Stimulated activated CD8-positive, alpha-beta memory T cell treated with anti-CD3 and anti-CD28 coated beads, Interleukin-4, amount 100 ng/mL, for 4 hours (primary cell): Measurements from ENCODE around the gene ADRB2.

Experiments used
- DNase-seq, 2 donors: peaks; one replicate each; pipeline ENCODE4 v3.0.0-alpha.2; 2020; ENCODE audit warnings: low read depth in 2 of 2, low spot score in 1 of 2

Gene ADRB2

GRCh38 chr5:148805326-148806290 is 20.8 kb upstream of the ADRB2 start:
- DNase-seq: no peak

- DNase-seq: no peak
Measured at GRCh38 chr5:148806520-148806931, 19.9 kb upstream of the ADRB2 start.

DNA sequence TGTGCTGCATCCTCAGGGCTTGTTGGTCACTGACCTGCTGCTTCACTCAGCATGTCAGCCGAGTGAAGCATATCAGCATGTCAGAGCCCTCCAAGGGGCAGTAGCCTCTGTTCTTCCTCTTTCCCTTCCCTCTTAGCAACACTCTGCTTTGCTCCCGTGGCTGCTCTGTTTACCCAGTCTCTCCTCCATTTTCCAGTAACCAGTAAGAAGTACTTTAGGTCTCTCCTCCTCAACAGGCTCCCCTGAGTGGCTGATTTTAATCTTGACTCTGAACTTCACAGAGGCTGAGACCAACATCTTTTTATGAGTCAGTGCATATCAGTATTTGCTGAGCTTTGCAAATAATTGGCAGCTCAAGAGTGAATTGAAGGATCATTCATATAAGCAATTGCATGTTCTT is 18.6 kb upstream of the ADRB2 start:
- DNase-seq: no peak

DNA sequence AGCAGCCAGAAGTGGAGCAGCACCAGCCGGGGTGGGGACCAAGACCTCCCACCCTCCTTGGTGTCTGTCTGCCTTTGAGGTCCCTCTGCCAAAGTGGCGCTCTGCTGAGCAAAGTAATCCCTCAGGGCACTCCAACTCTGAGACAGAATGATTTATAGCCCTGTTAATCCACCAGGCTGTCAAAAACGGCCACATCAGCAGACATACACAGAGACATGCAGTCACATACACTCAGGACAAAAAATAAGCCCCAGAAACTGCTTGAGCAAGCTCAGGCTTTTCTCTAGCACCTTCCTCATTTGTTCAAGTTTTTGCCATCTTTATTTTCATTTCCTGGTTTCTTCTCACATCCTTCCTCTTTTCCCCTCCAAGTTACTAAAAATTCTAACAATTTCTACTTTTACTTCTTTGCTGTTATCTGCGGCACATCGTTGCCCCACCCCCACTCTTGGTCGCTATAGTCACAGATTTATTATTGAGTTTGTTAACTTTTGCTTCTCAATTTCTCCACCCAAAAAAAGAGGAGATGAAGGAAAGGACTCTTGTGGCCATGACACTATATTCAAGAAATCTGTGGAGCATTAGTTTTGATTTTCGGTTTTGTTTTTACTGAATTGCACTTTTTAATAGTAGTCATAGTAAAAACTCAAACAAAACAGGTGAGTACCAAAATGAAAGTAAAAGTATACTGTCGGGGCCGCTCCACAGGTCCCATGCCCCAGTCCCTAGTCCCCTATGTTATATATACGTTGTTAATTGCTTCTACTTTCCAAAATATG is 17.4 kb upstream of the ADRB2 start:
- DNase-seq: no peak

- no peak for DNase-seq
Measured at GRCh38 chr5:148809781-148810524, 16.5 kb upstream of the ADRB2 start.

- no peak for DNase-seq
Measured at GRCh38 chr5:148810823-148811222, 15.6 kb upstream of the ADRB2 start.

DNA sequence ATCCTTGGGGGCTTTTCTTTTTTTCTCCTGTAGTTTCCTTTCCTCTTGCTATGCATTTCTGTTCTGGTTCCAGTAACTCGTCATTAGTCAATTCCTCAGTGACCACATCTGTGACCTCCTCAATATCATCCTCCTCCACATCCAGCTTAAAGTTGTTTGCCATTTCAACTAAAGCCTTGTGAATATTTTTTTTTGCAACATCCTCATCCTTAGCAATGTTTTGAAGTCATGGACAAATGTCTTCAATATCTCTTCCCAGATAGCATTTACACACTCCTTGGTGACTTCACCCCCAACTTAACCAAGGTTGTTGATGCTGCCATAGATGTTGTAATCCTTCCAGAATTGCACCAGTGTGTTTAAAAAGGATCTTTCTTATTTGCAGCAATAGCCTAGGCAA is 14.7 kb upstream of the ADRB2 start:
- DNase-seq: no peak

DNA sequence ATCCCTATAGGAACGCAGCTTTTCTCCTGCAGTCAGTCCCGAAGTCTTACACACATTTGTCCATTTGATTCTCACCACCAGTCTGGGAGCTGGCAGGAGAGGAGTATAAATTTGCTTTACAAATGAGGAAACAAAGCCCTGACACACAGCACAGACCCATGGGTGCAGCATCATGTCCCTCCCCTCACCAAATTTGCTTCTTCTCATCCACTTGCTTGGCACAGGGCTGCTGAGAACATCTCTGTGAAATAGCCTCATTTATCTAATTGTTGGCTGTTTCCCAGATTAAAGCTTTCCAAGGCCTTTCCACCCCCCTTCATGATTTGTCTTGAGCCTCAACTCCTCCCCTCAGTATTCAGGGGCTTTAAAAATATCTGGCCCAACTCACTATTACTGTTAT is 11.3 kb upstream of the ADRB2 start:
- DNase-seq: no peak

DNA sequence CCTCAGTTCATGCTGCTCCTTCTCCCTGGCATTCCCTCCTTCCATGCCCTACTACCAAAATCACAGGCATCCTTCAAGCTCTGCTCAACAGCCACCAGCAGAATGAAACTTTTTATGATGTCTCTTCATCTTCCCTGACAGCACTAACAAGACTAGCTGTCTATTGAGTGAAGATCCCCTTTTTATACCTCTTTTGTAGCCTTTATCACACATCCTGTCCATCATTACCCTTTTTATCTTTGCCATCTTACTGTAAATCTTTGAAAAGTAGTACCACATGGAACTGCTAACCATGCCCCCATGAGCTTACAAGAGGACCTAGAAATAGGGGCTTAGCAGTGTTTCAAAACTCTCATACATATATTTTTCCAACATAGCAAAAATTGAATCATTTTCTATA is 10.8 kb upstream of the ADRB2 start:
- no peak for DNase-seq

DNA sequence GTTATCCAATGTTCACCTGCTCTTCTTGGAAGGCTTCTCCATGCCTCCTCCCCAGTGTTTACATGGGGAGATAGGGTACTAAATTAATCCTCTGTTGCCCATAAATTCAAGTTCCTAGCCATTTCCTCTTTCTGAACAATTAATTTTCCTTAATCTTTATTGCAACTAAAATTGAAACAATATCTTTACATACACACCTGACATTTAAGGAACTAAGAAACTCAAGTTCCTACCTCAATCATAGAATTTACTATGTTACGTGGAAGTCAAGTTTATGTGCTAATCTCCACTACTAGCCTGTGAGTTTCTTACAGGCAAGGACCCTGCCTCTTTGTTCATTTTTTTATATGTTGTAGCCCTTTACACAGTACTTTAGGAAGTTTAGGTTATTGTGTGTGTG is 10.1 kb upstream of the ADRB2 start:
- DNase-seq: no peak

GRCh38 chr5:148816782-148817181 is 9.6 kb upstream of the ADRB2 start:
- no peak for DNase-seq

DNA sequence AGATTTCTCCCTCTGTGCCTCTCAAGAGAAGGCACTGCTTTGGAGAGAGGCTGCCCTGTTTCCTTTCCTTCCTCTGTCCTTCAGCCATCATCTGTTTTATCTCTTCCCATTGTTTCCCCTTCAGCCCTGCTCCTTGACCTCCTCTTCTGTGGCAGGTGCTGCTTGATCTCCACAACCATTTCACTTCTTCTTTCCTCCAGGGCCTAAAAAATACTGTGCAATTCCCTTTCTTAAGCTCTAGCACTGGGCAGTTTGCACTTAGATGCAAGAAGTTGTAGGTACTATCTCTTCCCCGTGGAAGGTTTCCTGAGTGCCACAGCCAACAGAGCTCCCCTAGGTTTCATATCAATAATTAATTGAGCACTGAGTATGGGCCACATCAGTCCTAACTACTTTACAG is 8.8 kb upstream of the ADRB2 start:
- DNase-seq: no peak

GRCh38 chr5:148820461-148821395 is 5.7 kb upstream of the ADRB2 start:
- DNase-seq: no peak

- no peak for DNase-seq
Measured at GRCh38 chr5:148823871-148824270, 2.5 kb upstream of the ADRB2 start.

- DNase-seq: no peak
Measured at GRCh38 chr5:148825716-148826052, 727 bp upstream of the ADRB2 start.

DNA sequence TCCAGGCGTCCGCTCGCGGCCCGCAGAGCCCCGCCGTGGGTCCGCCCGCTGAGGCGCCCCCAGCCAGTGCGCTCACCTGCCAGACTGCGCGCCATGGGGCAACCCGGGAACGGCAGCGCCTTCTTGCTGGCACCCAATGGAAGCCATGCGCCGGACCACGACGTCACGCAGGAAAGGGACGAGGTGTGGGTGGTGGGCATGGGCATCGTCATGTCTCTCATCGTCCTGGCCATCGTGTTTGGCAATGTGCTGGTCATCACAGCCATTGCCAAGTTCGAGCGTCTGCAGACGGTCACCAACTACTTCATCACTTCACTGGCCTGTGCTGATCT is 294 bp downstream of the ADRB2 start:
- DNase-seq: no peak

DNA sequence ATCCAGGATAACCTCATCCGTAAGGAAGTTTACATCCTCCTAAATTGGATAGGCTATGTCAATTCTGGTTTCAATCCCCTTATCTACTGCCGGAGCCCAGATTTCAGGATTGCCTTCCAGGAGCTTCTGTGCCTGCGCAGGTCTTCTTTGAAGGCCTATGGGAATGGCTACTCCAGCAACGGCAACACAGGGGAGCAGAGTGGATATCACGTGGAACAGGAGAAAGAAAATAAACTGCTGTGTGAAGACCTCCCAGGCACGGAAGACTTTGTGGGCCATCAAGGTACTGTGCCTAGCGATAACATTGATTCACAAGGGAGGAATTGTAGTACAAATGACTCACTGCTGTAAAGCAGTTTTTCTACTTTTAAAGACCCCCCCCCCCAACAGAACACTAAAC is 1.3 kb downstream of the ADRB2 start:
- DNase-seq: no peak

- no peak for DNase-seq
Measured at GRCh38 chr5:148828511-148829247, 2.3 kb downstream of the ADRB2 start.

DNA sequence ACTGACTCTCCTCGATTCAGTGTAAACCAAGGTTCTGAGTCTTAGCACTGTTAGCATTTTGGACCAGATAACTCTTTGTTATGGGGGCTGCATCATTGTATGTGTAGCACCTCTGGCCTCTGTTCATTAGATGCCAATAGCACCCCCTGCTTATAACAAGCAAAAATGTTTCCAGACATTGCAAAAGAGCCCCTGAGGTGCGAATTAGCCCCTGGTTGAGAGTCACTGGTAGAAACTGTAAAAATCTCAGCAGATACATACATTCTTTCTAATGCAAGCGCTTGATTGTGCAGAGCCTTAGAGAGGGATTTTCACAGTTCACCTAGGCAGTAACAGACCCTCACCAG is 2.8 kb downstream of the ADRB2 start:
- DNase-seq: no peak

DNA sequence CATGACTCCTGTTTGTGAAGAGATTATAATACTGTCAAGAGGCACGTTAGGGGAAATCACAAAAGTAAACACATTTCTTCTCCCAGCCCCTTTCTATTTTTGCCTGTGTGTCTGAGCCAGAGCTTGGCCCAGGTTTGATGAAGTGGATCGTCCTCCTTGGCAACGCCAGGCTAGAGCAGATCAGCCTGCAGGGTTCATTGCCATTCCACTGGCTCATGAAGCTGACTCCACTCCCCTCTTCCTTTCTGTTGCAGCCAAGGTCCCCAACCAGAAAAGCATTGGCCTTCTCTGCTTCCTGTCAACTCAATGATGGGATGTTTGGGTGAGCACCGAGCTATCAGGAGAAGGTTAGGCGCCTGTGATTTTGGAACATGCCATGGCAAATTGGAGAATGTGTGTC is 3.3 kb downstream of the ADRB2 start:
- no peak for DNase-seq
